GOT3 (cell line): ENCODE results near the gene SHISA4.
A peak's percentile ranks its signal among the peaks of the same experiment; 100 is the strongest.
"Not testable (repeated sequence)": the region's sequence is repeated elsewhere in the genome, so short reads cannot be mapped to it uniquely, and the experiment has no call there.

ENCODE experiments used
- DNase-seq: peaks from one replicate; lab custom pipeline; 2025; ENCODE audit warnings: mixed read lengths; lab: John Stamatoyannopoulos, UW

Gene SHISA4, protein sequence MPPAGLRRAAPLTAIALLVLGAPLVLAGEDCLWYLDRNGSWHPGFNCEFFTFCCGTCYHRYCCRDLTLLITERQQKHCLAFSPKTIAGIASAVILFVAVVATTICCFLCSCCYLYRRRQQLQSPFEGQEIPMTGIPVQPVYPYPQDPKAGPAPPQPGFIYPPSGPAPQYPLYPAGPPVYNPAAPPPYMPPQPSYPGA

DNA sequence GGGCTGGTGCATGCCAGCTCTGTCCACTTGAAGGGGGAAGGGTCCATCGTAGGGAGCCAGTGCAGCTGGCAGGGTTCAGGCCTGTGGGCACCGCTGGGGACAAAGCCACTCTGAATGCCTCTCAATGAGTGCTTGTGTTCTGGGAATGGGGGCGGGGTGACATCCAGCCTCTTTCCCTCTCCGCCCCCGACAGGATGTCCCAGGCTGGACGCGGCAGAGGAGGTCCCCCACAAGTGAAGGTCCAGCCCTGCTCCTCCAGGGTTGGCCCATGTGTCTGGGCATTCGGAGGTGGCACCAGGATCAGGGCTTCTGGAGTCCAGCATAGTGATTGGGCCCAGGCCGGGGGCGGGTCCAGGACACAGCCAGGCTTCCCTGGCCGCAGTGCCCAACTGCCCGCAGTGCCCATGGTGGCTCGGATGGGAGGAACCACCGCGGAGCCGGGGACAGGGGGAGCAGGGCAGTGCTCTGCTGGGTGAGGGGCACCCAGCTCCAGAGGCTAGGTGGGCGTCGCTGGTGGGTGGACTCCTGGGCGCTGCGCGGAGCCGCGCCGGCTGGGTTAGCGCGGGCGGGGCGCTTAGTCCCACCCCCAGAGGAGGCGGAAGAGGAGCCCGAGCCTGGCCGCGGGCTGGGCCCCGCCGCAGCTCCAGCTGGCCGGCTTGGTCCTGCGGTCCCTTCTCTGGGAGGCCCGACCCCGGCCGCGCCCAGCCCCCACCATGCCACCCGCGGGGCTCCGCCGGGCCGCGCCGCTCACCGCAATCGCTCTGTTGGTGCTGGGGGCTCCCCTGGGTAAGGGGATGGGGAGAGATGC, at the start of gene SHISA4:
Gene SHISA4, plus strand, starts transcription at position 617 of the 808 bp plus-strand sequence. Its CDS starts 97 bp downstream, at position 714.
- DNase-seq = peak; percentile 81

DNA sequence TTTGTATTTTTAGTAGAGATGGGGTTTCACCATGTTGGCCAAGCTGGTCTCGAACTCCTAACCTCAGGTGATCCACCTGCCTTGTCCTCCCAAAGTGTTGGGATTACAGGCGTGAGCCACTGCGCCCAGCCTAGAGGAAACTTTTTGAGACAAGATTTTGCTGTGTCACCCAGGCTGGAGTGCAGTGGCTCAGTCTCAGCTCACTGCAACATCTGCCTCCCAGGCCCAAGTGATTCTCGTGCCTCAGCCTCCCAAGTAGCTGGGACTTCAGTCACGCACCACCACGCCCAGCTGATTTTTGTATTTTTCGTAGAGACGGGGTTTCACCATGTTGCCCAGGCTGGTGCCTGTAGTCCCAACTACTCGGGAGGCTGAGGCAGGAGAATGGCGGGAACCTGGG, 49.6 kb upstream of the SHISA4 start:
- DNase-seq = not testable (repeated sequence)

DNA sequence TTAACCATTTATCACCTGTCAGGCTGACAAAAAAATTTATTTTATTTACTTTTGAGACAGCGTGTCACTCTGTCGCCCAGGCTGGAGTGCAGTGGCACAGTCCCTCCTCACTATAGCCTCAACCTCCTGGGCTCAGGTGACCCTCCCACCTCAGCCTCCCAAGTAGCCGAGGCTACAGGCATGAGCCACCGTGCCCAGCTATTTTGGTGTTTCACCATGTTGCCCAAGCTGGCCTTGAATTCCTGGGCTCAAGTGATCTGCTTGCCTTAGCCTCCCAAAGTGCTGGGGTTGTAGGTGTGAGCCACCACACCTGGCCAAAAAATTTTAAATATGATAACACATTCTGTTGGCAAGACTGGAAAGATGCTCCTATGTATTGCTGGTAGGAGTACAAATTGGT, 48.6 kb upstream of the SHISA4 start:
- no peak for DNase-seq

DNA sequence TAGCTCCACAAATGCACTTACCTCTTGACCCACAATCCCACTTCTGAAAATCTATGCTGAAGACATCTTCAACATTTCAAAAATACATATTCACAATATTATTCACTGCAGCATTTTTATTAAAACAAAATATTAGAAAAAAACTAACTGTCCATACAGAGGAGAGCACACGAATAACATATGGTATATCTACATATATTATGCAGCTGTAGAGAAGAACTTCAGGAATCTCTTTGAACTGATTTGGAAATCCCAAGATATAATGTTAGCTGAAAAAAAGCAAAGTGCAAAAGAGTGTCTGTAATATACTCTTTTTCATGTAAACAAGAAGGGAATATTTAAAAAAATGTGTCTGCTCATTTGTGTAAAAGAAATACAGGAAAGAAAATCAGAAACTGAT, 48.2 kb upstream of the SHISA4 start:
- no peak for DNase-seq

DNA sequence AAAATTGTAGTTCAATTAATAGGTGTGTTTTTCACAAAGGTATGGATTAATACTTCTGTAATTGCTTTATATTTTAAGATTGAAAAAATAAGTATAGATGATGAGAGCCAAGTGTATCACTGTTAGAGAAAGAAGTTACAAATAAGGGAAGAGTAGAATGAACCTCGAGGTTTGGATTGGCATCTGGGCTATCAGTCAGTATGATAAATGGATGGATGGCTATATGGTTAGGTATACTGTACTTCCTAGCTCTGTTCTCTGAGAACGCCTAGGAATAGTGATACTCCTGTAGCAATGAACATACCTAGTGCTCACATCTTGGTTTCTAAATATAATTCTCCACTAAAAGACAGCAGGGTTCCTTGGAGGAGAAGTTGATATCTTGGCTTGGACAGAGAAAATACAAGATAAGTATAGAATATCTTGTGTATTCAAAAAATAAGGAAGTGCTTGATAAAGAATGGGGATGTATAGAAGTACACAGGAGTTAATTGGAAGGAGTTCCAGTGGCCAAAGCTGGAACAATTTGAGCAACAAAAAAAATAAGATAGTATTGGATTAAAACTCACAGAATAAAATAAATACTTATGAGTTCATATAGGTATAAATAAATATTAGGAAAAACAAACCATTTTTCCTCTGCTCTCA, 47.3 kb upstream of the SHISA4 start:
- DNase-seq = no peak

DNA sequence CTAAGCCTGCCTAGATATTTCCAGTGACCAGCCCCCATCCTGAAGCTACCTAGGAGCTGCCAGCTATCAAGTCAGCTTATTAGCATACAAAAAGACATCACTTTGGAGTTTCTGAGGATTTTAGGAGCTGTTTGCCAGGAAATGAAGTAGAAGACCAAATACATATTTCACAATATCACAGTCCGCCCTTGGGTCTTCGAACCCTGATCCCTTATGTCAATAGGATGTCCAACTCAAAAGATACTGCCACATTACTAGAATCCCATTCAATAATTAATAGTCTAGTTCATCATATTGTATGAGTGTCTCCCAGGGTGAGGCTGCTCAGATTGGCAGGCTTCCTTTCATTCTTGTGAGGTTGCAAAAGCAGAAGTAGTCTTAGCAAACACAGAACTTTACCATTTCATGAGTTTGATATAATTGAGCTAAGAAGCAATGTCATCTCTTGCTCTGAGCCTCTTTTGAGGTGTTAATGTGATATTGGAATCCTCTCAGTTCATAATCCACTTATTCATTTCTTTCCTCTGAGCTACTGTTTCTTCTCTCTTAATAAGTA, 46.1 kb upstream of the SHISA4 start:
- no peak for DNase-seq

DNA sequence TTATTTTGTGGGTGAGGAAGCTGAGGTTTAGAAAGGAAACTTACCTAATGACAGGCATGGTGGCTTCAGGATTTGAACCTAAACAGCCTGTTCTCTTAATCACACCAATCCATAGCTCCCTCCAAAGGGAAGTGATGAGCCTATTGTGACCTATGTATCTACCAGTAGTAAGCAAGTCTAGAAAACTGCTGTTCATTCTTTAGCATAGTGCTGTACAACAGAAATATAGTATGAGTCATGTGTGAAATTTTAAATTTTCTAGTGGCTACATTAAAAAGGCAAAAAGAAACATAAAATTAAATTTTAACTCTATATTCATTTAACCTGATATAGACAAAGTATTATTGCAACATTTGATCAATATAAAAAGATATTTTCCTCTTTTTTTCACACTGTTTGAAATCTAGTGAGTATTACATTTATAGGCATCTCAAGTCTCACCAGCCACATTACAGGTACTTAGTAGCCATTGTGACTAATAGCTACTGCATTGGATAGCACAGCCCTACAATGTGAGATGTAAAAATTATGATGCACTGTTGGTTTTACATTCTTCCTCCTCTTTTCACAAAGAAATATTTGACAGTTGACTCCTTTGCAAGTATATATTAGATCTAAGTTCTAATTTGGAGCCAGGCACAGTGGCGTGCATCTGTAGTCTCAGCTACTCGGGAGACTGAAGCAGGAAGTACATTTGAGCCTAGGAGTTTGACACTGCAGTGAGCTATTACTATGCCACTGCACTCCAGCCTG, 43.2 kb upstream of the SHISA4 start:
- no peak for DNase-seq

DNA sequence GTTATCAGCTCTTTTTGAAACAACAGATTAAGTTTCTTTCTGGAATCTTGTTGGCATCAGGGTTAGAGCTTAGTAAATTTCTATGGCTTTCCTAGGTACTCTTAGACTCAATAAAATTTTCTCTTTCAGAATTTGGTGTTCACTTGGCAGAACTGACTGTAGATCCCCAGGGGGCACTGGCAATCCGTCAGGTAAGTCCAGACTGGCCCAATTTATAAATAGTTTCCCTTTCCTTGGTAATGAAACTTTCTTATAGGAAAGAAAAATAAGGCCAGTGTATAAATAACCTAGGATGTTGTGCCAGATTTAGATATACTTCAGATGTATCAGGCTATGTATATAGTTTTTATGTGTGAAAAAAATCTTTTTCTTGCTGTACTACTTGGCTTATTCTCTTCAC, 41.5 kb upstream of the SHISA4 start:
- DNase-seq = no peak

DNA sequence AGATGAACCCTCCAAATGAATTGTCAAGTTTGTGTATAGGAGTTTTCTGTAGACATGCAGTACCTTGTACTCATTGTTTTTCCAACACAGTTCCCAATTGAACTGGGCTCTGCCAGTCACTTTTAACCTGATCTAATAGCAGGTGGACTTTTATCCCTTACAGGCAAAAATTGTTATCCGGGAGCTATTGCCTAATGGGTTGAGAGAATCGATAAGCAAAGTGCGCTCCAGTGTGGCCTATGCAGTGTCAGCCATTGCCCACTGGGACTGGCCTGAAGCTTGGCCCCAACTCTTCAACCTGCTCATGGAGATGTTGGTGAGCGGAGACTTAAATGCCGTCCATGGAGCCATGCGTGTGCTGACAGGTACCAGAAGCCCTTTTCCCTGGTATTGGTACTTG, 40.5 kb upstream of the SHISA4 start:
- no peak for DNase-seq

DNA sequence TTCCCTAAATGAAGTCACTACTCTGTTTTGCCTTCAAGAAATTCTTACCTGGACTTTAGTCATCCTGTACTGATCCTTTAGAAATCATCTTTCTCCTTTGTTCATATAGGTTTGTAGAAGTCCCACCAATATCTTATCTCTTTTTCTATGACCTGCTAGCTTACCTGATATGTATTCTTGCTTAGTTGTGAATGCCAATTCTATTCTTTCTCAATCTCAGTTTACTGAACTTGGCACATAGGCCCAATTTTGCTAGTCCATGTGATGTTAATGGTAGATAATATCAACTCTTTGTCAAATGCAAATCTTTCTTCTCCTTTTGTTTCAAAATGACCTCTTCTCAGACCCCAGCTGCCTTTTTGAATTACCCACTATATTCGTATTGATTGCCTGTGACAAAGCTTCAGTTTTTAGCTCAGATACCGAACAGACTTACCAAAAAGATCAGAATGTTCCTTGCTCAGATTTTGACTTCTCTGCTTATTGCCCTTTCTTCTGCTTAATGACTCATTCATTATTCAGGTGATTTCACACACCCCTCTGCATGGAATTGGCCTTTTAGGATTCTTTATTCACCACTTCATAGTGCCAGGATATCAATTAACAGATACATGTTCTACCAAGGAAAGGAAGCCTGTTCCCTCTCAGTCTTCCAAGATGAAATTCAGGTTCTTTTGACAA, 39.2 kb upstream of the SHISA4 start:
- DNase-seq = no peak

DNA sequence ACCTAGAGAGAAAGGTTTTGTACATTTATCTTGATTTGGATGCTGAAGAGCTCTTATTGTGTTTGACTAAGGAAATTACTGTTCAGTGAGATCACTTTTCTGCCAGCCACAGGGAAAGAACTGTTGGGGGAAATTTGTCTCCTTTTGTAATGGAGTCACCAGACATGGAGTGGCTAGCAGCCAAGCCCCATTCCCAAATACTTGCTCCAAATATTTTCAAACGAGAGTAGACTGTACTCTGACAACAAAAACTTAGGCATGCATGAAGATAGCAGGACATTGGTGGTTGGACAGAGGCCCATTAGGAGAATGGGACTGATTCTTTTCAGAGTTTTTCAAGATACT, 38.7 kb upstream of the SHISA4 start:
- DNase-seq = no peak

DNA sequence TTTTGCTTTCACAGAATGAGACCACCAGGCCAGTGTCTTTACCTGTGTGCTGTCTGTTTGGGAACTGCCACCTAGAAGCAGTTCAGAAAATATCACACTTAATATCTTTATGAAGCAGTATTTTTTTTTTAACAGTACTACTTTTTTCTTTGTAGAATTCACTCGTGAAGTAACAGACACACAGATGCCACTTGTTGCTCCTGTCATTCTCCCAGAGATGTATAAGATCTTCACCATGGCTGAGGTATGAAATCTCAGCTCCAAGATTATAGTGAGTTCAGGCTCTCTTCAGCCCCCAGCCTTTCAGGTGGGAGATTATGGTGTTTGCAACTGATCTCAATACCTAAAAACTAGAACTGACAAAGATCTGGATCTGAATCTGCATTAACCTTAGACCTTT, 36.7 kb upstream of the SHISA4 start:
- no peak for DNase-seq

DNA sequence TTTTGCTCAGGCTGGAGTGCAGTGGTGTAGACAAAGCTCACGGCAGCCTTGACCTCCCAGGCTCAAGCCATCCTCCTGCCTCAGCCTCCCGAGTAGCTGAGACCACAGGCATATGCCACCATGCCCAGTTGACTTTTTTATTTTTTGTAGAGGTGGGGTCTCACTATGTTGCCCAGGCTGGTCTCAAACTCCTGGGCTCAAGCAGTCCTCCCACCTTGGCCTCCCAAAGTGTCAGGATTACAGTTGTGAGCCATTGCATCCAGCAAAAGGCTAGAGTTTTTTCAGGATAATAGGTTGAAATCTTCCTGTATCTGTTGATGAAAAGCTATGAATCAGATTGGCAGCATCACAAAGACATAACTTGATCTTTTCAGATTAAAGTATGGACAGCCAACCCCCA, 32.0 kb upstream of the SHISA4 start:
- not testable (repeated sequence) for DNase-seq

DNA sequence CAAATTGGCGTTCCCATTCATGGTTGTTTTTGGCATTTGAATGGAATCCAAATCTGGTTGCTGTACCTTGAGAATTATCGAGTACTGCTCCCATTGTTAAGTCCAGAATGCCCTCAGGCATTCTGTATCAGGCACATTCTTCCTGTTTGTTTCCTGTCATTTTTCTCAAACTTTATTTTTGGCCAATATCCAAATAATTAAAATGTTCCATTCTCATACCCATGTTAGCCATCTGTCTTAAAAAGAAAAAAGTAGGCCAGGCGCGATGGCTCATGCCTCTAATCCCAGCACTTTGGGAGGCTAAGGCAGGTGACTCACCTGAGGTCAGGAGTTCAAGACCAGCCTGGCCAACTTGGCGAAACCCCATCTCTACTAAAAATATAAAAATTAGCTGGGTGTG, 29.3 kb upstream of the SHISA4 start:
- DNase-seq = no peak

DNA sequence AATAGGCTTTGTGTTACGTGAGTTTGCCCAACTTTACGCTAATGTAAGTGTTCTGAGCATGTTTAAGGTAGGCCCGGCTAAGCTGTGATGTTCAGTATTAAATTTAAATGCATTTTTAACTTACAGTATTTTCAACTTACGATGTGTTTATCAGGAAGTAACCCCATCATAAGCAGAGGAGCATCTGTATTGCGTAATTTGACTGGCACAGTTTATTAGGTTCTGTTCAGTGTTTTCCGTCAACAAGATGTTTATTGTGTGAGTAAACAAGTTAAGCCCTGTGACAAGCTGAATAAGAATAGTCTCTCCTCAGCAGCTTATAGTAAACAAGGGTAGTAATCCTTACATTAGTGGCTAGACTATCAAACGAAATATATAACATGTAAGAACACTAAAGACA, 27.2 kb upstream of the SHISA4 start:
- DNase-seq = no peak

DNA sequence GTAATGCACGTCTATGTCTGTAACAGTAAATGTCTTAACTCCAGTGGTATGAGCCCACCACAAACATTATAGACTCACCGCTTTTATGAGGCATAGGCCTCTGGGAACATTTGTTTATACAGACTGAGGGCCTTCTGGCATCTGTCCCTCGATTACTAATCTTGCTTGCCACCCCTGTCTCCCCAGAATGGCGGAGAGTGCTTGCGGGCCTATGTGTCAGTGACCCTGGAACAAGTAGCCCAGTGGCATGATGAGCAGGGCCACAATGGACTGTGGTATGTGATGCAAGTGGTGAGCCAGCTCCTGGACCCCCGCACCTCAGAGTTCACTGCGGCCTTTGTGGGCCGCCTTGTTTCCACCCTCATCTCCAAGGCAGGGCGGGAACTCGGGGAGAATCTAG, 18.3 kb upstream of the SHISA4 start:
- no peak for DNase-seq

DNA sequence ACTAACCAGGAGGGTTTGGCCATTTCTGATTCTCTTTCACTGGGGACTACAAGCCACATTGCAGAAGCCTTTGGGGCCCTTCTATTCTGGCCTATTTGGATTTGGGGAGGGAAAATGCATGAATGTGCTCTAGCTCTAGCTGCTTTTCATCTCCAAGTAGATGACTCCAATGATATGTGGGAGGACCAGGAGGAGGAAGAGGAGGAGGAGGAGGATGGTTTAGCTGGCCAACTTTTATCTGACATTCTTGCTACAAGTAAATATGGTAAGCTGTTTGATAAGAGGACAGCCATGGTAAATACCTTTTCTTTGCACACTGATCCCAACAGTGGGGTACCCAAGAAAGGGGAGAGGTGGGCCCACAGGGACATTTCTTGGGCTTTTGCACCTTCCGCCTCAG, 14.0 kb upstream of the SHISA4 start:
- no peak for DNase-seq

DNA sequence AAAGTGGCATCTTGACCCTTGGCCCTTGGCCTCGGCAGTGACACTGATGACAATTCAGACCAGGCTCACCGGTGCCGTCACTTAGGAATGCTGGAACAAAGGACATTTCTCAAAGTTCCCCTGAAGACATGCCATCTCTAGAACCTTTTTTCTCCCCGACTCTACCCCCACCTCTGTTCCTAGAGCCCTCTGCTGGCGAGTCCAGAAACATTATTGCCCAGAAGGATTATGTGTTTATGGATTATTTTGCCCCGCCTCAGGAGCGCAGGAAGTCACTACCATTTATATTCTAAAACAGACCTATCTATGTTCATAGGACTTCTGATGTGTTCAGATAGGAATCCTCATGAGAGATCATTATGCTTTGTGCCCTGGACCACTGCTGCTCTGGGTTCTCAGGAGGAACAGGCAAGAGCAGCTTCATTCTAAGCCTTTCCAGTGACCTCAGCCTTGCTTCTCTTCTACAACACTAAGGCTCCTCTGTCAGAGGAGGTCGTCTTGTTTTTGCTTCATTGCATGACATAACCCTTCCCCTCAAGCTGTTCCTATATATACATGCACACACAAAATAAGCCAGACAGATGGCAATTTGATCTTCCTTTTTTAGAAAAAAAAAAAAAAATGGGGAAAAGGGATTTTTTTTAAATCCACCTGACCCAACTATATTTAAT, 12.4 kb upstream of the SHISA4 start:
- no peak for DNase-seq

DNA sequence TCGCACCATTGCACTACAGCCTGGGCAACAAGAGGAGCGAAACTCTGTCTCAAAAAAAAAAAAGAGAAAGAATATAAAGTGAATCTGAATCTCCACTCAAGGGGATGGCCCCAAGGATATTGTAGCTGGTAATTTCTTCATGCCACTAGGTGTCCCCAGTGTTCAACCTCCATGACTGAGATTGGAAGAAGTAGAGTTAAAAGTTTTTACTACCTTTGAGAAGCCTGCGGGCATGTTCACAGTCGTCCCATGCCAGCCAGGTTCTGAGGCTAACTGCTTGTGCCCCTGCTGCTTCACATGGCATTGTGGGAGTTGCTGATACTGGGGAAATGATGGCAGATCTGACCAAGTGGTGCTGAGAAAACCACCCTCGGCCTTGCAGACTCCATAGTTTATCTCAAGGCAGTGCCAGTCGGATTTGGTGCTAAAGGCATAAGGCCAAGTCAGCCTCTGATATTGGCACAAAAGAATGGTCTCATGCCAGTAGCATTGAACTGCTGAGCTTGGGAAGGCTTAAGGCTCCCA, 10.8 kb upstream of the SHISA4 start:
- DNase-seq = no peak

DNA sequence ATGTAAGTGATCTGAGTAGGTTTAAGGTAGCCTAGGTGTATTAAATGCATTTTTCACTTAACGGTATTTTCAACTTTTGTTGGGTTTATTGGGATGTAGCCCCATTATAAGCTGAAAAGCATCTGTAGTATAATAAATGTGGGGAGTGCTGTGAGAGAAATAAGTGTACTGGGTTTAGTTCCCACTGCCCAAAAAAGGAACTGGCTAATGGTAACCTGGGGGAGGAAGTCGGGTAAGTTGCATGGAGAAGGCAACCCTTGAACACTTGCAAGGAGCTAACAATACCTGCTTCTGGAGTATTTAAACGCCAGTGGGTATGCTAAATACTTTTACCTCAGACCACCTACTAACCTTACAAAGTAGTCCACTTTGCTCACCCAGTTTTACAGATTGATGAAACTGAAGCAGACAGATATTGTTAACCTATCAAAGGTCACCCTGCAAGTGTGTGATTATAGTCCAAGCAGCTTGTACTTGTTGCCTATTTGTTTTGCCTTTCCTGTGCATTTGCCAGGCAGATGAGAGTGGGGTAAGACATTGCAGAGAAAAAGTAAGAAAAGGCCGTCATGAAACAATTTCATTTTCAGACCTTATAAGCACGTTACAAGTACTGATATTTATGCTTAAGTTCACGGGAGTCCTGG, 7.6 kb upstream of the SHISA4 start:
- no peak for DNase-seq
